ENCODE results near the gene EPHB1.

Gene EPHB1

GRCh38 chr3:135137296-135137695 is 342.2 kb downstream of the EPHB1 start:
- DNase-seq = no peak

GRCh38 chr3:135138776-135139175 is 343.7 kb downstream of the EPHB1 start:
- DNase-seq = no peak

GRCh38 chr3:135140591-135140990 is 345.5 kb downstream of the EPHB1 start:
- no peak for DNase-seq

GRCh38 chr3:135141160-135141559 is 346.1 kb downstream of the EPHB1 start:
- no peak for DNase-seq

- DNase-seq = no peak
These were observed 346.6 kb downstream of the EPHB1 start for GRCh38 chr3:135141672-135142071.

- DNase-seq = no peak
These were observed 347.5 kb downstream of the EPHB1 start for GRCh38 chr3:135142530-135142929.

GRCh38 chr3:135143474-135143873 is 348.4 kb downstream of the EPHB1 start:
- DNase-seq = no peak

- no peak for DNase-seq
These were observed 350.5 kb downstream of the EPHB1 start for GRCh38 chr3:135145581-135145980.

GRCh38 chr3:135147657-135148056 is 352.6 kb downstream of the EPHB1 start:
- DNase-seq = no peak

- no peak for DNase-seq
These were observed 353.4 kb downstream of the EPHB1 start for GRCh38 chr3:135148398-135149020.

GRCh38 chr3:135149707-135150681 is 354.9 kb downstream of the EPHB1 start:
- no peak for DNase-seq

- DNase-seq = no peak
These were observed 359.1 kb downstream of the EPHB1 start for GRCh38 chr3:135154186-135154585.

GRCh38 chr3:135155228-135155627 is 360.2 kb downstream of the EPHB1 start:
- DNase-seq = no peak

GRCh38 chr3:135155791-135156190 is 360.7 kb downstream of the EPHB1 start:
- no peak for DNase-seq

- DNase-seq = no peak
These were observed 362.1 kb downstream of the EPHB1 start for GRCh38 chr3:135157045-135157740.

GRCh38 chr3:135158520-135158919 is 363.5 kb downstream of the EPHB1 start:
- no peak for DNase-seq

- DNase-seq = no peak
These were observed 364.7 kb downstream of the EPHB1 start for GRCh38 chr3:135159681-135160247.

- no peak for DNase-seq
These were observed 366.4 kb downstream of the EPHB1 start for GRCh38 chr3:135161425-135161824.

GRCh38 chr3:135163701-135164100 is 368.6 kb downstream of the EPHB1 start:
- no peak for DNase-seq

- DNase-seq = no peak
These were observed 370.2 kb downstream of the EPHB1 start for GRCh38 chr3:135165260-135165659.

GRCh38 chr3:135166266-135166825 is 371.3 kb downstream of the EPHB1 start:
- DNase-seq = no peak

- DNase-seq = no peak
These were observed 373.8 kb downstream of the EPHB1 start for GRCh38 chr3:135168822-135169221.

- no peak for DNase-seq
These were observed 374.6 kb downstream of the EPHB1 start for GRCh38 chr3:135169651-135170050.
